ENCODE measurements around the gene ASB4.

Gene ASB4

DNA sequence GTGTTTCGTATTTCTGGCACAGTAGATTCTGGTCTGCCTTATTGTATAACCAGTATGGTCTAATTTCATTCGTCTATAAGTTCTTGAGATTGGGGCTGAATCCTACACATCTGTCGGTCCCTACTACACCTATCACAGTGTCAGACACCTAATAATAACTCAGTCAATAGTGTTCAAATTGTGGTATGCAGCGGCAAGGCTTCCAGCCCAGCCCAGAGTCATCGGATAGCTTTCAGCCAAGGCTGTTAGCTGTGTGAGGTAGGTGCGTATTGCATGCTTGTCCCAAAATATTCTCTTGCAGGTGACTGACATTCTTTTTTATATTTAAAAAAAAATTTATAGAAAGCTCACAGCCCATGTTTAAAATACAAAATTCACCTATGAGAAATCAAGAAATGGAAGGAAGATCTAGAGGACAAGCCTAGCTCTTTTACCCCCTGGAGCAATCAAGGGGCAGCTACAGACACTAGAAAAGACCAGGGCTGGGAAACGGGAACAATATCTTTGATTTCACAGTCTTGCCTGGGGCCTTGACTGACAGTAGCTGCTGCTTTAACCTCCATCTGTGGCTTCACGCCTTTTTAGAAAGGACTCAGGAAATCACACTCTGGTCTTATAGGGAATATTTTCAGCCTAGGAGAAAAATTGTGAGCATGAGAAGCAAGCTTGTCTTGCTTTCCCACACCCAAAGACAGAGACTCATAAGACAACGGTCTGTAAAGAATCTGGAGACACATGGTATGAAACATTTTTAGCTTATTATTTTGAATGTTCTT lies 9.5 kb upstream of the ASB4 start:
- peak overlapping the region; percentile 13 for H3K4me2 ChIP-seq (ENCODE audit: low read depth, low read length, poor library complexity, severe bottlenecking)
- no peak overlapping the region for H3K9ac ChIP-seq (ENCODE audit: low read length)
- no peaks in the 10 kb centered on the region for H3K27me3 ChIP-seq (ENCODE audit: low read length)
- H3K27ac ChIP-seq (ENCODE audit: low read depth, low read length): no peak overlapping the region
- no peak overlapping the region for H3K4me3 ChIP-seq (ENCODE audit: insufficient read depth, low read length, poor library complexity, severe bottlenecking)
- H3K9me2 ChIP-seq (replicated peaks; ENCODE audit: insufficient read depth, low read length): no peaks in the 10 kb centered on the region
- no peaks in the 10 kb centered on the region for H3K79me2 ChIP-seq (ENCODE audit: insufficient read depth, low read length)
- peak overlapping the region; percentile 98 for H2AFZ ChIP-seq (ENCODE audit: low read depth, low read length, severe bottlenecking)
- H4K20me1 ChIP-seq (ENCODE audit: low read depth, low read length): no peaks in the 10 kb centered on the region
- H3K36me3 ChIP-seq (ENCODE audit: low read length): no peaks in the 10 kb centered on the region
- no peaks in the 10 kb centered on the region for H3F3A ChIP-seq (ENCODE audit: insufficient read depth)
- no peaks in the 10 kb centered on the region for H3K9me3 ChIP-seq (ENCODE audit: insufficient read depth, low read length)
- TF ChIP-seq EZH2phosphoT487 (conservative IDR thresholded peaks at IDR 0.05; ENCODE audit: low read length): no peak
- TF ChIP-seq, protein P1, sequence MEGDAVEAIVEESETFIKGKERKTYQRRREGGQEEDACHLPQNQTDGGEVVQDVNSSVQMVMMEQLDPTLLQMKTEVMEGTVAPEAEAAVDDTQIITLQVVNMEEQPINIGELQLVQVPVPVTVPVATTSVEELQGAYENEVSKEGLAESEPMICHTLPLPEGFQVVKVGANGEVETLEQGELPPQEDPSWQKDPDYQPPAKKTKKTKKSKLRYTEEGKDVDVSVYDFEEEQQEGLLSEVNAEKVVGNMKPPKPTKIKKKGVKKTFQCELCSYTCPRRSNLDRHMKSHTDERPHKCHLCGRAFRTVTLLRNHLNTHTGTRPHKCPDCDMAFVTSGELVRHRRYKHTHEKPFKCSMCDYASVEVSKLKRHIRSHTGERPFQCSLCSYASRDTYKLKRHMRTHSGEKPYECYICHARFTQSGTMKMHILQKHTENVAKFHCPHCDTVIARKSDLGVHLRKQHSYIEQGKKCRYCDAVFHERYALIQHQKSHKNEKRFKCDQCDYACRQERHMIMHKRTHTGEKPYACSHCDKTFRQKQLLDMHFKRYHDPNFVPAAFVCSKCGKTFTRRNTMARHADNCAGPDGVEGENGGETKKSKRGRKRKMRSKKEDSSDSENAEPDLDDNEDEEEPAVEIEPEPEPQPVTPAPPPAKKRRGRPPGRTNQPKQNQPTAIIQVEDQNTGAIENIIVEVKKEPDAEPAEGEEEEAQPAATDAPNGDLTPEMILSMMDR (IDR thresholded peaks at IDR 0.05; ENCODE audit: insufficient read depth, low read length, poor library complexity, severe bottlenecking): no peak

DNA sequence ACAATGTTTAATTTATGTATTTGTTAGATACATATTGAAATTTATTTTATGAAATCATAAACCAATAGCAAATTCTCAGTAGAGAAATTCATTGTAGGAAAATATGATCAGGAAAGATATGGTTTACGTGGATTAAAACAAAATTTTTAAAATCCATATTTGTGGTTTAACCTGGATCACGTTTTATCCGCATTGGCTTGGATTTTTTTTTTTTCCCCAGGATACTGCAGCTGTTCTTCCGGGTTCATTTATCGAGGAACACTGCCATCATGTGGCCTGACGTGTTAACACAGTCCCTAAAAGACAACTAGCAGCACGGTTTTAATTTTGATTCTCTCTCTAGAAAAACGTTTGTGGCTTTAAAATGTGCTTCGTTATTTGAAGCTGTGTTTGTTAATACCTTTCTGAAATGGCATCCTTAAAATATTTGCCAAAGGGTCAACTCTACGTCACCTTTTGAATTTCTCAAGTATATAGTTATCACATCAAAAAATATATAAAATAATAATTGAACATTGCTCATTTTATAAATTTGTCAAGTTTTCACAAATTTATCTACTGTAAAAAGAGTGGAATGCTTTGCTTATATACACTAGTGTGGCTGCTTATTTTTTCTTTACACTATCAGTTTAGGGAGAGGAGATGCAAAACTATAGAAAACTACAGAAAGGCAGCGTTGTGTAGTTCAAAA lies 8.7 kb upstream of the ASB4 start:
- peak overlapping the region; percentile 98 for H2AFZ ChIP-seq (ENCODE audit: low read depth, low read length, severe bottlenecking)
- H3K4me2 ChIP-seq (ENCODE audit: low read depth, low read length, poor library complexity, severe bottlenecking): peak overlapping the region; percentile 13
- H3F3A ChIP-seq (ENCODE audit: insufficient read depth): no peaks in the 10 kb centered on the region
- H4K20me1 ChIP-seq (ENCODE audit: low read depth, low read length): no peaks in the 10 kb centered on the region
- H3K4me3 ChIP-seq (ENCODE audit: insufficient read depth, low read length, poor library complexity, severe bottlenecking): no peak overlapping the region
- TF ChIP-seq, protein P1 (IDR thresholded peaks at IDR 0.05; ENCODE audit: insufficient read depth, low read length, poor library complexity, severe bottlenecking): peak; percentile 65
- TF ChIP-seq EZH2phosphoT487 (conservative IDR thresholded peaks at IDR 0.05; ENCODE audit: low read length): no peak
- H3K27ac ChIP-seq (ENCODE audit: low read depth, low read length): no peak overlapping the region
- H3K9me2 ChIP-seq (replicated peaks; ENCODE audit: insufficient read depth, low read length): no peaks in the 10 kb centered on the region
- no peak overlapping the region for H3K9ac ChIP-seq (ENCODE audit: low read length)
- H3K79me2 ChIP-seq (ENCODE audit: insufficient read depth, low read length): no peaks in the 10 kb centered on the region
- H3K9me3 ChIP-seq (ENCODE audit: insufficient read depth, low read length): no peaks in the 10 kb centered on the region
- H3K27me3 ChIP-seq (ENCODE audit: low read length): no peaks in the 10 kb centered on the region
- no peaks in the 10 kb centered on the region for H3K36me3 ChIP-seq (ENCODE audit: low read length)

DNA sequence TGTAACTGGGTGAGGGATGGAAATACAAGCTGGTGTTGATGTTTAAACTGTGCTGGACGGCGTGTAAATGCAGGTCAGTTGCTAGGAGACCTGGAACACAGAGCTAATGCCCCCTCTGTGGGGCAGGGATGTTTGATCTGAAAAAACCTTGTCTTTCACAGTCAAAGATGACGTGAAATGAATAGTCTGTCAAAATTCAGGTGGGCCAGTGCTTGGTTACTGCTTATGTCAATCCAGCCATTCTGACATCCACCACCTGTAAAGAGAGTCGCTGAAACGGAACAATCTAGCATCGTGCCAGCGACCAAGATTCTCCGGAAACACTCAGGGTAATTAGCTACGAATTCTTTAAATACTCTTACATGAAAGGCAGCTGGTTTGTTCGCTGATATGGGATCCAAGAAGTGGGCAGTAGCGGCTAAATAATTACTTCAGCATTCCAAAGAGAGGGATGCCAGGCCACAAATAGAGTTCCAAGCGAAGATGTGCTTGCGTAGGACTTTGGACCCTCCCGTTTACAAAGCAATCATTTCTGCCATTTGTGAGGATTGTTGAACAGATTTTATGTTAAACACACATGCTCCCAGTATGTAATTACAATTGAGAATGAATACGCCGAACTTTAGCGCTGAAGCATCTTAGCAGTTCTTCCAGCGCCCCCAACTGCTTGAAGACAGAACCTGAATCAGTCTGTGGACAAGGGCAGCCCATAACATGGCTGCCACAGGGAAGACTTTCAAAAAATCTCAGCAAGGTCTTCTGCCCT lies 7.3 kb upstream of the ASB4 start:
- no peaks in the 10 kb centered on the region for H4K20me1 ChIP-seq (ENCODE audit: low read depth, low read length)

More for the DNA sequence above, 7.3 kb upstream of the ASB4 start:
- TF ChIP-seq, protein P1 (IDR thresholded peaks at IDR 0.05; ENCODE audit: insufficient read depth, low read length, poor library complexity, severe bottlenecking): no peak
- TF ChIP-seq EZH2phosphoT487 (conservative IDR thresholded peaks at IDR 0.05; ENCODE audit: low read length): no peak
- no peak overlapping the region for H3K9ac ChIP-seq (ENCODE audit: low read length)
- H3K4me3 ChIP-seq (ENCODE audit: insufficient read depth, low read length, poor library complexity, severe bottlenecking): no peak overlapping the region
- no peak overlapping the region for H3K4me2 ChIP-seq (ENCODE audit: low read depth, low read length, poor library complexity, severe bottlenecking)
- H3K36me3 ChIP-seq (ENCODE audit: low read length): no peaks in the 10 kb centered on the region
- H2AFZ ChIP-seq (ENCODE audit: low read depth, low read length, severe bottlenecking): no peak overlapping the region
- H3K79me2 ChIP-seq (ENCODE audit: insufficient read depth, low read length): no peaks in the 10 kb centered on the region
- H3K9me3 ChIP-seq (ENCODE audit: insufficient read depth, low read length): no peaks in the 10 kb centered on the region
- H3K9me2 ChIP-seq (replicated peaks; ENCODE audit: insufficient read depth, low read length): no peaks in the 10 kb centered on the region
- no peaks in the 10 kb centered on the region for H3F3A ChIP-seq (ENCODE audit: insufficient read depth)
- no peaks in the 10 kb centered on the region for H3K27me3 ChIP-seq (ENCODE audit: low read length)
- H3K27ac ChIP-seq (ENCODE audit: low read depth, low read length): no peak overlapping the region
